ENCODE measurements around the gene NRF1.

Gene NRF1

DNA sequence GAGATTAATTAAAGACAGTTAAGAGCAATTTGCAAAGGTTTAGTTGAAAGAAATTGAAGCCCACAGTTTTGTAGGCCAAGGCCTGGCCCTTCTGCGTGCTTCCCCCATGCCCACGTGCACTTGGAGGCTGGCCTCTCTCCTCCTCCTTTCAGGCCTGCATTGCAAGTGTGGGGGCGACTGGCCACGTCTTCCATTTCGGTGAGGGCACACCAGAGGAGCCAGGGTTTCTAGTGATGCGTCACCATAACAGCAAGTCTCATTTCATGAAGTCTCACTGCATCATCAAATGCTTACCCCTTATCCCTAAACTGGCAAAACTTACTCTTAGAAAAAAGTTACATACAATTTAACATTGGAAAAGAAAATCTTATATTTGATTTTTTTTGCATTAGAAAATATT, 141.2 kb downstream of the NRF1 start:
- no peak for TF ChIP-seq CTCF (IDR thresholded peaks at IDR 0.05; ENCODE audit: low read depth, low read length, missing control alignments)
- DNase-seq (ENCODE audit: extremely low read depth, low read depth), result no peak

GRCh38 chr7:129754406-129754805, 142.9 kb downstream of the NRF1 start:
- DNase-seq (ENCODE audit: extremely low read depth, low read depth), result no peak
- TF ChIP-seq CTCF (IDR thresholded peaks at IDR 0.05; ENCODE audit: low read depth, low read length, missing control alignments), result no peak
- no peak overlapping the region for H3K4me3 ChIP-seq (replicated peaks; ENCODE audit: low read depth, low read length)

More for the DNA sequence above, 141.2 kb downstream of the NRF1 start:
- H3K4me3 ChIP-seq (replicated peaks; ENCODE audit: low read depth, low read length), result no peak overlapping the region

DNA sequence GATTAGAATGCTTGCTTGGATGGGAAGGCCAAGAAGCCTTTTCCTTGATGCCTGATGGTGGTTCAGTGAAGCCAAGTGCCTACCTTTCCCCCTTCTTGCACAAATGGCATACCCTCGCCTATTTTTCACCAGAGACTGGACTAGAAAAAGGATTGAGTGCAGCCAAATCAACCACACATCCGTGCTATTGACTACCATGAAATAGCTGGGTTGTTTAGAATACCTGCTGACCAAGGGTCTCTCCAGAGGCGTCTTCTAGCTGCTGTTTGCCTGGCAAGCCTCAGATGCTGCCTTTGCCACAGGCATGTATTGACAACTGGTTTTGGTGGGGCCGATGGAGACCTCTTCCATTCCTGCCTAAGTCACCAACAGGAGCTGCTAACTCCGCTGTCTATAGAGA, 146.5 kb downstream of the NRF1 start:
- no peak for DNase-seq (ENCODE audit: extremely low read depth, low read depth)
- H3K4me3 ChIP-seq (replicated peaks; ENCODE audit: low read depth, low read length), result no peak overlapping the region
- no peak for TF ChIP-seq CTCF (IDR thresholded peaks at IDR 0.05; ENCODE audit: low read depth, low read length, missing control alignments)

- TF ChIP-seq CTCF (IDR thresholded peaks at IDR 0.05; ENCODE audit: low read depth, low read length, missing control alignments), result no peak
- H3K4me3 ChIP-seq (replicated peaks; ENCODE audit: low read depth, low read length), result no peak overlapping the region
- DNase-seq (ENCODE audit: extremely low read depth, low read depth), result no peak
Measured at GRCh38 chr7:129762387-129762969, 151.0 kb downstream of the NRF1 start.

DNA sequence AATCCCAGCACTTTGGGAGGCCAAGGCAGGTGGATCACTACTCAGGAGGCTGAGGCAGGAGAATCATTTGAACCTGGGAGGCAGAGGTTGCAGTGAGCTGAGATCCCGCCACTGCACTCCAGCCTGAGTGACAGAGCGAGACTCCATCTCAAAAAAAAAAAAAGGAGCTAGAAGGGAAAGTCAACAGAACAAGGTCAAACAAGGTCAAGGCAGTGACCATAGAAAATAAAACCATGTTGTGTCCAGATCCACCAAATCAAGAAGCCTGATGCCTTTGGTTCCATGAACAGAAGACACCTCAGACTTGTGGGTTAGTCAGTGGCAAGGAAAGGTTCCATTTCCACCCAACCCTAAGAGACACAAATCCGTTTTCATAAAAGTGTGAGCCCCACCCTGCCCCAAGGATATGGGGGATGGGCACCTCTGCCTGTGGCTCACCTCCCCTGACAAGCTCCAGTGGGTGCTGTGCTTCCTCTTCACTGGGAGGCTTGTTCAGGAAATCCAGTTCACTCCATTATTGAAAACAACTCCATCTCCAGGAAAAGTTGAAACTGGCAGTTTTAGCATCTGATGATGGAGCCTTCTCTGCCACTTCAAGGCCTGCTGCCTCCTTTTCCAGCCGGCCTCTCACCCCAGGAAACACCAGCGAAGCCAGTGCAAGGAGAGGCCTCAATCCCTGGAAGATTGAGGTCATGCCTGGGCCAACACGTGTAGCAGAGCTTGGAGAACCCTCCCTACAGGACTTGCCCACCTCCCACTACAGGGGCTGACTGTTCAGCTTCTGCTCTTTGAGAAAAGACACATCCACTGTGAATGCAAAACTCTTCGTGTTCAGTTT, 152.9 kb downstream of the NRF1 start:
- no peak for DNase-seq (ENCODE audit: extremely low read depth, low read depth)
- no peak for TF ChIP-seq CTCF (IDR thresholded peaks at IDR 0.05; ENCODE audit: low read depth, low read length, missing control alignments)
- no peak overlapping the region for H3K4me3 ChIP-seq (replicated peaks; ENCODE audit: low read depth, low read length)

GRCh38 chr7:129765352-129765751, 153.8 kb downstream of the NRF1 start:
- no peak for DNase-seq (ENCODE audit: extremely low read depth, low read depth)
- no peak for TF ChIP-seq CTCF (IDR thresholded peaks at IDR 0.05; ENCODE audit: low read depth, low read length, missing control alignments)
- no peak overlapping the region for H3K4me3 ChIP-seq (replicated peaks; ENCODE audit: low read depth, low read length)
